GM19240 (cell line): ENCODE measurements around the gene NUBP1.
"Not testable (repeated sequence)": the region's sequence is repeated elsewhere in the genome, so short reads cannot be mapped to it uniquely, and the experiment has no call there.

ENCODE experiments used
- DNase-seq: peaks from one replicate; pipeline ENCODE4 v3.0.0; 2011; ENCODE audit warnings: low spot score; ENCODE audit not compliant: insufficient read length

Gene NUBP1

DNA sequence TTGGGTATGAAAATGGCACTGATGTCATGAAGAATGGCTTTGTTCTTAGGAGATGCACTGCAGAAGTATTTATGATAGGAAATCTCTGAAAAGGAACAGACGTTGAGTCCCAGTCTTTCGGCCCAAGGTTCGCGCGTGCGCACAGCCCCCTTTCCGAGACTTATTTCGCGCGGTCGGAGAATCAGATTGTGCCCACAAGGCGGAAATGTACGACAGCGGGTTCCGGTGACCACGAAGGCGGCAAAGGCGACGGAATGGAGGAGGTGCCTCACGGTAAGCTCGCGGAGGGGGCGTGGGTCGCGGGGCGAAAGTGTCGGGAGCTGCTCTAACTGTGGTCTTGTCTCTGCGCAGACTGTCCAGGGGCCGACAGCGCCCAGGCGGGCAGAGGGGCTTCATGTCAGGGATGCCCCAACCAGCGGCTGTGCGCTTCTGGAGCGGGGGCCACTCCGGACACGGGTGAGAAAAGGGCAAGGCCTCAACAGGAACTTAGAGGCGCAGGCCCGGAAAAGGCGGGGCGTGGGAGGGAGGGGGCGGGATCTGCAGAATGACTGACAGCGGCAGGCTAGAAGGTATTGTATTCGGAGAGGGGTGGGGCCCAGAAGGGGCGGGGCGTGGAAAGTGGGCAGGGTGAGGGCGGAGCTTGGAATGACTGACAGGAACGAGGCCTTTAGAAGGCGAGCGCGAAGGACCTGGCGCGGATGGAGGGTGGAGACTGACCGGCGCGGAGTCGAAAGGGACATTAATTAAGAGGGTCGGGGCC, at the start of gene NUBP1:
NUBP1 (plus strand) TSS at position 233 of the 760 bp plus-strand sequence; CDS start at position 255, 22 bp downstream.
- peak; percentile 83 for DNase-seq

DNA sequence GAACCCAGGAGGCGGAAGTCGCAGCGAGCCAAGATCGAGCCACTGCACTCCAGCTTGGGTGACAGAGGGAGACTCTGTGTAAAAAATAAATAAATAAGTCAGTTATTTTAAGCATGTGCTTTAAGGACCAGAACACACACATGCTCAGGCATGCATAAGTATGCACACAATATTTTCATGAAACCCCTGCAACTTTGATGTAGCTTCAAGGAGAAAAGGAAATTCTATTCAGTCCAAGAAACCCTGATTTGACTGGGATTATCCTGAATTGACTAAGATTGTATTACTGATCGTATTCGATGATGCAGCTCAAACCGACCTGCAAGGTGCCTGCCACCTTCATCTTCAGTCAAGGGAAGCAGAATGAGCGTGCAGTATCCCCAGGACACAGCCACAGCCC, 49.8 kb upstream of the NUBP1 start:
- DNase-seq = no peak

DNA sequence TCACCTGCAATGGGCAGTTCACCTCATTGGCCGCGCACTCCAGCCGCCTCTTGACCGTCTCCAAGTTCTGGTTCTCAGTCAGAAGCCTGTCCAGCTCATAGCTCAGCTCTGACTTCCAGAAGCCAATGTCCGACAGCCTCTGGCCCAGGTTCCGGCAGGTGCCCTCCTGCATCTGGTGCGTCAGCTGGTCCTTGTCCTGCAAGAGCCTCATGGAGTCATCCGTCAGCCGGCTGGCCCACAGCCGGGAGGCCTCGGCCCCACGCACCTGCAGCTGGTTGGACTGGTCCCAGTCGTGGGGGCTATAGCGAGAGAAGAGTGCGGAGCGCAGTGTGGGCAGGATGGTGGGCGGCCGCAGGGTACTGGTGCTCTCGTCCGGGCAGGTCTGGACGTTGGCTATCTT, 49.3 kb upstream of the NUBP1 start:
- no peak for DNase-seq

DNA sequence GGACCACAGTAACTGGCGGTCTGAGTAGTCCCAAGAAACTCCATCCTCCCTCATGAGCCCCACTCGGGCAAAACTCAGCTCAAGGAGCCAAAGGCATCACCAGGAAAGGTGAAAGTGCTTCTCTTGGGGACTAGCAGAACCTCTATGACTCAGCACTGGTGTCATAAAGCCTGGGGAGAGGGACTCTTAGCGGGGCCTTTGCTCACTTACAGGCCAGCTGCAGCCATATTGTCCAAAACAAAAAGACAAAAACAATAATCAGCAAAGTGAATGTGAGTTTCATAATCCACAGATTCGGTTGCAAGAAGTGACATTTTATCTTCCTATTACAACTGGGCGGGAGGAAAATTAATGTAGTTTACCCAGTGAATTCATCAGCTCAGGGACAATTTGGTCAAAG, 48.8 kb upstream of the NUBP1 start, which contains the start of gene TEKT5:
TEKT5 (minus strand) TSS at position 101 of the 400 bp plus-strand sequence; CDS start at position 44, 57 bp downstream.
- no peak for DNase-seq

DNA sequence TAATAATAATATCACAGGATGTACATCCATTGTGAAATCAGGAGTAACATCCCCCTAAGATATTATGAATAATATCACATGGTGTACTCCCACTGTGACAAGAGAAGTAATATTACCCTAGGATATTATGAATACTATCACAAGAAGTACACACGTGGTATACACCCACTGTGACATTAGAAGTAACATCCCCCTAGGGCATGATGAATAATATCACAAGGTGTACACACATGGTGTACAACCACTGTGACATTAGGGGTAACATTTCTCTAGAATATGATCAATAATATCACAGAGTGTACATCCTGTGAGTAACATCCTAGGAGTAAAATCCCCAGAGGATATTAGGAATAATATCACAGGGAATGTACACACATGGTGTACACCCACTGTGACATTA, 43.9 kb upstream of the NUBP1 start:
- no peak for DNase-seq

DNA sequence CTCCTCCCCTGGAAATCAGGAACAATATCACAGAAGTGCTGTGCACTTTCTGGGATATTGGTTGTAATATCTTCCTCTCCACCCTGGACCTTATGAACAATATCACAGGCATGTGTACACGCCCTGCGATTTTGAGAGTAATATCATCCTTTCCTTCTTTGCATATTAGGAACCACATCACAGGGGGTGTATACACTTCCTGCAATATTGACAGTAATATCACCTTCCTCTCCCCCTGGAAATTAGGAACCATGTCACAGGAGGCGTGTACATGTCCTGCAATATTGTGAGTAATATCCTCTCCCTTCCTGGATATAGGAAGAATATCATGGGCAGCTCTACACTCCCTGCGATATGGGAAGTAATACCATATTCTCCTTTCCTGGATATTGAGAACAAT, 34.7 kb upstream of the NUBP1 start:
- no peak for DNase-seq

DNA sequence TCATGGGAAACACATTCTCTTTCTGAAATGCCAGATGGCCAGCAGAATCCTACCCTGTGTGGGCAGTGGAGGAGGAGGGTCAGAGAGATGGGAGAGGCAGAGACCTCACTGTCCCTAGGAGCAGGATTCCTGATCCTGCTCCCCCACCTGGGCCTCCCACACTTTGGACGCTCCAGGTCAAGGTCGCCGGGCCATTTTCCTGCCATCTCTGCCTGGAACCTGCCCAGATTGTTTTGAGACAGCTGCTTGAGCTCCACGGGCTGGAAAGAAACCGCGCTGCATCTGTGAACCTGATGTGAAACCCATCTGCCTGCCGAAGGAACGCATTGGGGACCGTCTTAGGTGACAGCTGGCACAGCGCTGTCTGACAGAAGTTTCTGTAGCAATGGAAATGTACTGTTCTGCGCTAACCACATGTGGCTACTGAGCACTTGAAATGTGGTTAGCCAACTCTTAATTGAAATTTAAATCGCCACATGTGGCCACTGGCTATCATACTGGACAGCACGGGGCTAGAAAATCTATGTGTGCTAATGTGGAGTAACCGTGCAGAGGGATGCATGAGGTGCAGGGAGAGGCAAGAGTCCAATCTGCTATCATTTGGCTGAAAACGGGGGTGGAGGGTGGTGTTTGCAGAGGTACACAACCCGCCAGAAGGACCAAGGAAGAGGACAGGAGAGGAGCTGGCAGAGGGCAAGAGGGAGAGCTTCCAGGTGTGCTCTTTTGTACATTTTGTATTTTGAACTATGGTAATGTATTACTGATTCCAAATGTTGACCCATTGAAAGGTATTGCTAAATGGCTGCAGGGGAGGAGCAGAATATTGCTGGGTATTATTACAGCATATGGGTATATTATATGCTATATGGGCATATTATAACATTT, 15.4 kb upstream of the NUBP1 start:
- no peak for DNase-seq

DNA sequence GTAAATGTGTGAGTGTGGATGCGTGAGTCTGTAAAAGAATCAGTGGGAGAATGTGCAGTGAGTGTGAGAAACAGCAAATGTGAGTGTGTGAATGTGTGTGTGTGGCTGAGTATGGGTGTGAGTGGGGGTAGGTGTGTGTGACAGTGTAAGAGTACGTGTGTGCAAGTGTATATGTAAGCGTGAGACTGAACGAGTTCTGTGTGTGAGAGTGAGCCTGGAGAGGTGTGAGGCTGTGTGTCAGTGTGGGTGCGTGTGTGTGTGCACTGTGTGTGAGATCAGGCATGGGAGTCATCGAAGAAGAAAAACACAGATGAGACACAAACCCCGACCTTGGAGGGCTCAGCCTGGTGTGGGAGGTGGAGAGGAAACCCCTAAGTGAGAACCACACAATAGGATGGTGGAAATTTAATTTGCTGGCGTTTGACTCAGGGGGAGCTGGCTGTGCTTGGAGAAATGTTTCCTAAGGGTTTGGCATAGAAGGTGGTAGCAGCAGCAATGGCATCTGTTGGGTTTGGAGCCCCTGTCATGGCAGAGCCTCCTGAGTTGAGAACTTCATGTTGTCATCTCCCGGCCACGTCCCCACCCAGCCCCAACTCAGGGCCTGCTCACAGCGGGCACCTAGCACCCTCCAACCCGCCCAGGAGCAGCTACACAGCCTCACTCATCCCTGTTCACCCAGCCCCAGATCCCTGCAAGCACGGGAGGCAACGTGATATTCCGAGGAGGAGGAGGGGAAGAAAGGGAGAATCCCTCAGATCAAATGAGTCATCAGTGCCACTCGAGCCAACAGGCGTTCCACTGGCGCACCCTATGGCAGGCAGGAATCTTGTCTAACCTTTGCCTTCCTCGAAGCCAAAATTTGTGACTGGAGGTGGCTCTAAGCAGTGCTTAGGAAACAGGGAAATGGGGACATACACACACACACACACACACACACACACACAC, 14.3 kb upstream of the NUBP1 start:
- DNase-seq = no peak

DNA sequence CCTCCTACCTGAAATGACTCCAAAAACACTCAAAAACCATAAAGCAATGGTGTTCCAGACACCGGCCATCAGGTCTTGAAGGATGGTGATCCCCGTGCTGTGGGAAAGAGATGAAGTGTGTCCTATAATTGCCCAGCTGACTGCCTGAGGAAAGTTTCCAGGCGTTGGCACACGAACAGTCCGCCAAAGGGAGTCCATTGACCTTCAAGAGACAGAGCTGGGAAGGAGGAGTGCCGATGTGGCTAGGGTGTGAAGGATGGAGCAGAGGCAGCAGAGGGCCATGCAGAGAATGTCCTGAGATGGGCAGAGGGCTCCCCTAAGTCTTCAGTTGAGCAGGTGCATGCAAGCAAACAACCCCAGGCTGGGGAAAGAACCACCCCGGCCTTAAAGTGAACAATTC, 11.9 kb upstream of the NUBP1 start:
- no peak for DNase-seq

DNA sequence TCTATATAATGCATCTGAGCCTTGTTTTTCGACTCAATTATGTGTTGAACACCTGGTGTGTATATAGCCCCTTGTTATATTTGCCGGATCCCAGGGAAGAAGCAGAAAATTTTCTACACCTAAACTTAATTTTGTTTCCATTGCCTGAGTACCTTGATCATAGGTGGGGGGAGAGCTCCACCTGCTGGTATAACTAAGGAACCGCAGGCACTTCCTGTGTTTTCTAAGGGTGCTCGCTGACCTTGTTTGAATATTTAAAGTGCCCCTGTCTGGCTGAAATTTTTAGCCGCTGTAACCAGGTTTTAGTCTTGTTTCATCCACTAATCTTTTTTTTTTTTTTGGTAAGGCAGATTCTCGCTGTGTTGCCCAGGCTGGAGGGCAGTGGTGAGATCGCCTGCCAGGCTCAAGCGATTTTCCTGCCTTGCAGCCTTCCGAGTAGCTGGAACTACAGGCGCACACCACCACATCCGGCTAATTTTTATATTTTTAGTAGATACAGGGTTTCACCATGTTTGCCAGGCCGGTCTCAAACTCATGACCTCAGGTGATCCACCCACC, 6.5 kb upstream of the NUBP1 start:
- DNase-seq = peak; percentile 45

DNA sequence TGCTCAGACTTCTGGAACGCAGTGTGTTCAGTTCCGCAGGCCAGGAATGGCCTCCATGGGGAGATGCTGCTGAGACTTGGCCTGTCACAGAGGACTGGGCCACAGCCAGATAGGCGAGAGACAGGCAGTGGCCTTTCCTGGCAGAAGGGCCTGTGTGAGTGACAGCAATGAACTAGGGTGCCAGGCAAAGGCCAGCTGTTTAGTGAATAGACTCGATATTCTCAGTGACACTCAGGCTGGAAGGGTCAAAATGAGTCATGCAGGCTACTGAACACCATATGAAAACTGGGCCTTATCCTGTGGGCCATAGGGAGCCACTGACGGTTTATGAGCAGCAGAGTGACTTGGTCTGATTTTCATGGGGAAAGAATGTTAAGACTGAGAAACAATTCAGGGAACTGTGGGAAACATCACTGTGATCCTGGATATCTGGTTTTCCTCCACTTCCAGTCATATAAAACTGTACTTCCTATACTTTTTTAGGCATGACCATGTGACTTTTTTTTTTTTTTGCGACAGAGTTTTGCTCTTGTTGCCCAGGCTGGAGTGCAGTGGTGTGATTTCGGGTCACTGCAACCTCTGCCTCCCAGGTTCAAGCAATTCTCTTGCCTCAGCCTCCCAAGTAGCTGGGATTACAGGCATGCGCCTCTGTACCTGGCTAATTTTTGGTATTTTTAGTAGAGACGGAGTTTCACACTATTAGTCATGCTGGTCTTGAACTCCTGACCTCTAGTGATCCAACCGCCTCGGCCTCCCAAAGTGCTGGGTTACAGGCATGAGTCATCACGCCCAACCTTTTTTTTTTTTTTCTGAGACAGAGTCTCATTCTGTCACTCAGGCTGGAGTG, 5.2 kb upstream of the NUBP1 start:
- peak; percentile 33 for DNase-seq

DNA sequence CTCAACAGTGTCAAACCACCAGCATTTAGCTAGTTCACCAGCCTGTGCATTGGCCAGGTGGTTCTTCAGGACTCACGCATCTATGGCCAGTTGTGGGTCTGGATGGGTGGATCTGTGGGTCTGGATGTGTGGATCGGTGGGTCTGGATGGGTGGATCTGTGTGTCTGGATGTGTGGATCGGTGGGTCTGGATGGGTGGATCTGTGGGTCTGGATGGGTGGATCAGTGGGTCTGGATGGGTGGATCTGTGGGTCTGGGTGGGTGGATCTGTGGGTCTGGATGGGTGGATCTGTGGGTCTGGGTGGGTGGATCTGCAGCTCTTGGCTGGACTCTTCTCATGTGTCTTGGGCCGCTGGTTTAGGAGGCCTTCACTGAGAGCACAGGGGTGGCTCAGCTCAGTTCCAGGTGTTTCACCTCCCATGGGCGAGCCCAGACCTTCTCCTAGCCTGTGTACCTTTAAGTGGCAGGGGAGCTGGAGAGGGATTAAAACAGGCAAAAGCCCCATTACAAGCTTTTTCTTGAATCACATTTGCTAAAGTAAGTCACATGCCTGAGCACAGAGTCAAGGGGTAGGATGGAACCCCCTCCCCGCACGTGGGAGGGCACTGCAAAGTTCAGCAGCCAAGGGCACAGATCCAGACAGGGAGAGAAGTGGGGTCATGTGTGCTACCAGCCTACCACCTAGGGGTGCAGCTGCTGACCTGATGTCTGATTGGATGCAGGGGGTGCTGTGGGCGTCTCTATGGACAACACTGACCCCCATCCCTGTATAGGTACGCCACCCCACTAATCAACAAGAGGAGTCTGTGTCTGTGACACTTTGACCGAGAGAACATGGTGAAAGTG, 3.4 kb upstream of the NUBP1 start:
- DNase-seq = no peak

DNA sequence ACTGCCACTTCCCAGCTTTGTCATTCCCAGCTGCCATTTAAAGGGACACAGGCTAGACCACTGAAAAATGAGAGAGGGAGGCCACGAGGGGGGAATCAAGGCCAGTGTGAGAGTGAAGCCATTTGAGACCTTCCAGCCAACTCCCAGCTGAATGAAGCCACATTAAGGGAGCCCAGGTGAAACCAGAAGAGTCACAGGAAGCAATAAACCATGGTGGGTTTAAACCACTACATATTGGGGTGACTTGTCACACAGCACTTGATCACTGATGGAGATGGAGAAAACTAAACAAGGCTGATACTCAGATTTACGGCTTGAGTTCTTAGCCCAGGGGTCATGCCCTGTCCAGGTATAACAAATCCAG, 2.8 kb upstream of the NUBP1 start:
- DNase-seq = no peak

DNA sequence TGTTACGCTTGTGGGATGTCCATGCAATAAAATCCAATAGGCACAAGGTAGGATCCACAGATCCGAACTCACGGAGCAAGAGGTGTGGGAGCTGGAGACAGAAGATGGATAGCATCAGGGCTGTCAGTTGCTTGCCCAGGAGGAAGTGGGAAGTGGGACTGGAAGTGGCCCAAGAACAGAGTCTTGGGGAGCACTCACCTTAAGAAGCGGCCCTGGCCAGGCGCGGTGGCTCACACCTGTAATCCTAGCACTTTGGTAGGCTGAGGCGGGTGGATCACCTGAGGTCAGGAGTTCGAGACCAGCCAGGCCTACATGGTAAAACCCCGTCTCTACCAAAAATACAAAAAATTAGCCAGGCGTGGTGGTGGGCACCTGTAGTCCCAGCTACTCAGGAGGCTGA, 2.4 kb upstream of the NUBP1 start:
- not testable (repeated sequence) for DNase-seq

DNA sequence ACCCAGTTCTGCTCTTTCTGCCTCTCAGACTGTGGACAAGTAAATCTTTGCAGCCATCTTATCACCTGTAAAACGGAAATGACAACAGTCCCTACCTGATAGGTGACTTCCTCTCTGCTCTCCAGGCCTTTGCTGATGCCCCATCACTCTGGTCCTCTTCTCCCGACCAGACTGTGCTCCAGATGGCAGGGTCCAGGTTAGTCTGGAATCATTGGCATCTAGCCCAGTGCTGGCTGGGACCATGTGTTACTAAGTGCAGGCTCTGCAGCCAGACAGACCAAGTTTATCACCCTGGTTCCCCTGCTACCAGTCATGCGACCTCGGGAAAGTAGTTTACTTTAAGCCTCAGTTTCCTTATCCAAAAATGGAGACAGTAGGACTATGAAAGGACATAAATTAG, 1.8 kb upstream of the NUBP1 start:
- DNase-seq = no peak

DNA sequence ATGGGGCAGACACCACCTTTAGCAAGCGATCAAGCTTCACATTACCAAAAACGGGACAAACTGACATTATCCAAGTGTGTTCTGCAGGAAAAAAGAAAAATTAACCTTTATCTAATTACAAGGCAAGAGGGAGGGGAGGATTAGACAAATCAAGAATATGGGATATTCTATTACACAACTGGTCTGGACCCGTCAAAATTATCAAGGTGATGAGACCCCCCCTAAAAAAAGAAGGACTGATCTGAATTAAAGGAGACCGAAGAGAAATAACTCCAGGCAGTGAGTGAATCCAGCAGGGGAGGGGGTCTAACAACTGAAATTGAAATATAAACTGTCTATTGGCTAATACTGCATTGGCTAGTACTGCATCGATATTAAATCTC, 424 bp upstream of the NUBP1 start:
- DNase-seq = no peak

DNA sequence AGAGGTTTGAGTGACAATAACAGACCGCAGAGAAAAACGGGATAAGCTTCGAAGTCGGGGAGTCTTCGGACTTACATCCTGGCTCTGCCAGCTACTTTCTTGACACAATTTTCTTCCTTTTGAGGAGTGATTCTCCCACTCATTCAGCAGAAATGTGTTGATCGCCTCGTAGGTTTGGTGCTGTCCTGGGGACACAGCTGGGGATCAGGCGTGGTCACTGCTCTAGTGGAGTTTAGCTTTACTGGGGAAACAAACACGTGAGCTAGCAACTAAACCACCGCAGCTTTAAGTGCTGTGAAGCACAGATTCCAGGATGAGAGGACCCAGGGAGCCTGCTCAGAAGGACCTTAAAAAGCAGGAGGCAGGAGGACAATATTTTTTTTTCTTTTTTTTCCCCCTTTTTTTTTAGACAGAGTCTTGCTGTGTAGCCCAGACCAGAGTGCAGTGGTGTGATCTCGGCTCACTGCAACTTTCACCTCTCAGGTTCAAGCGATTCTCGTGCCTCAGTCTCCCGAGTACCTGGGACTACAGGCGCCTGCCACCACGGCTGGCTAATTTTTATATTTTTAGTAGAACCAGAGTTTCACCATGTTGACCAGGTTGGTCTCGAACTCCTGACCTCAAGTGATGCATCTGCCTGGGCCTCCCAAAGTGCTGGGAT, 858 bp downstream of the NUBP1 start:
- DNase-seq = no peak

DNA sequence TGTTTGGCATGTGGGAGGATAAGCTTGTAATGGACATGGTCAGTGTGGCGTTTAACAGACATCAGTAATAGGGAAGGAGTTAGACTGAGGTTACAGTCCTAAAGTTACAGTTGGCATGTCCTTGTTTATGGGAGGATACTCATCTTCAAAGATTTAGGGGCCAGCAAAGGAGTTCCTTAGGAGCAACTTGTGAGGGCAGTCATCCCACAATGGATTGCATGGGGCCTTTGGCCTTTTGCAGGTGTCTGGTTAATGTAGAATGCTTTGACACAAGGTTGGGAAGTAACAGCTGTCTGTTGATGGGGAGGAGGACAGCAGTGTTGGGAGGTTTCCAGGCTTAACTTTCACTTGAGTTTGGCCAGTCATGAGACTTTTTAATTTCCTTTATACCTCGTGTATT, 2.2 kb downstream of the NUBP1 start:
- no peak for DNase-seq

DNA sequence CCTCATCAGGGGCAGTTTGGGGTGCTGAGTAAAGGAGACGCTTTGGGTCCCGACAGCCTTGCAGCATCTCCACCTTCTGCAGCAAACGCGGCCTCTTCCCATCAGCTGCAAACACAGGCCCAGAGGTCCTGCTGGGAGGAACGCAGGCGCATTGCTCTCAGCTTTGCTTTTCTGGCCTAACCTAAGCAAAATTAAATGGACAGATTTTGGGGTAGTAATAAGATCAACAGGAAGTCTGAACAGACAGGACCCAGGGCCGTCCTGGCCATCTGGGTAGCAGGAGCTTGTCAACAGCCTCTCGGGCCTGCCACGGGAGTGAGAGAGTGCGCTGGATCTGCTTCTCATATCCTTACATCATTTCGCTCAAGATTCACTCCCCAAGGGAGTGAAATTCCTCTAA, 7.2 kb downstream of the NUBP1 start:
- no peak for DNase-seq
